ENCODE data around the gene STPG4. TPM values are rescaled to one million over a fixed set of nuclear protein-coding genes. Genes with fewer than 3 reads are reported as not detected.

STPG4 gene
- total RNA-seq, 1 donor: 2.2 TPM

GRCh38 chr2:47068981-47069627, 86.0 kb downstream of the STPG4 start:
- no peak for DNase-seq (ENCODE audit: low read depth)
- no peak overlapping the region for H3K4me3 ChIP-seq (ENCODE audit: low read depth, low read length)
- TF ChIP-seq, protein P1, sequence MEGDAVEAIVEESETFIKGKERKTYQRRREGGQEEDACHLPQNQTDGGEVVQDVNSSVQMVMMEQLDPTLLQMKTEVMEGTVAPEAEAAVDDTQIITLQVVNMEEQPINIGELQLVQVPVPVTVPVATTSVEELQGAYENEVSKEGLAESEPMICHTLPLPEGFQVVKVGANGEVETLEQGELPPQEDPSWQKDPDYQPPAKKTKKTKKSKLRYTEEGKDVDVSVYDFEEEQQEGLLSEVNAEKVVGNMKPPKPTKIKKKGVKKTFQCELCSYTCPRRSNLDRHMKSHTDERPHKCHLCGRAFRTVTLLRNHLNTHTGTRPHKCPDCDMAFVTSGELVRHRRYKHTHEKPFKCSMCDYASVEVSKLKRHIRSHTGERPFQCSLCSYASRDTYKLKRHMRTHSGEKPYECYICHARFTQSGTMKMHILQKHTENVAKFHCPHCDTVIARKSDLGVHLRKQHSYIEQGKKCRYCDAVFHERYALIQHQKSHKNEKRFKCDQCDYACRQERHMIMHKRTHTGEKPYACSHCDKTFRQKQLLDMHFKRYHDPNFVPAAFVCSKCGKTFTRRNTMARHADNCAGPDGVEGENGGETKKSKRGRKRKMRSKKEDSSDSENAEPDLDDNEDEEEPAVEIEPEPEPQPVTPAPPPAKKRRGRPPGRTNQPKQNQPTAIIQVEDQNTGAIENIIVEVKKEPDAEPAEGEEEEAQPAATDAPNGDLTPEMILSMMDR (IDR thresholded peaks at IDR 0.05; ENCODE audit: insufficient read depth, low read depth, low read length): no peak

DNA sequence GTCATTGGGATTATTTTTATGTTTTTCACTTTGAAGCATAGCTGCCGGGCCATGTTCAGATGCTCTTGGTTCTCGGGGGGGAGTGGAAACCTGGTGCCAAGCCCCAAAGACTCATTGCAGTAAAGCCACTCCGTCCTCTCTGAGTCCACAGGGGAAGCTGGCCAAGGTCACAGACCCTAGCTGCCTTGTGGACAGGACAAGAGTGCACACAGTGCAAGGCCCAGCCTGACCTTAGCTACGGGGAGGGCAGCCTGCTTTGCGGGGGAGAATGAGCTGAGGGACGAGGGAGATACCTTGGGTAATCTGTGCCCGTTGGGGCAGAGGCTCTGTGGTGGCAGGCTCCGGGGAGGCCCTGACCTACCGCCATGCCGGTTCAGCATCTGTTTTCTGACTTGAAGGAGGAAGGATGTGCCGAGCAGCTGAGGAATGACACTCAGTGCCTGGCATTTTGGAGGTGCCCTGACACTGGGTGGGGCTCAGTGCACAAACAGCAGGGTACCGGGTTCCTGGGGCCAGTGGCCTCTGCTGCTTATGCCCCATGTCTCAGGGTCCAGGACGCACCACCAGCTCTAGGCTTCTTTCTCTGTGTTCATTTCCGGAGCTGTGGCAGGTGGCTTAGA, 87.2 kb downstream of the STPG4 start:
- no peak for DNase-seq (ENCODE audit: low read depth)
- H3K4me3 ChIP-seq (ENCODE audit: low read depth, low read length): no peak overlapping the region
- TF ChIP-seq, protein P1 (IDR thresholded peaks at IDR 0.05; ENCODE audit: insufficient read depth, low read depth, low read length): no peak

- DNase-seq (ENCODE audit: low read depth): peak; percentile 74
- no peak overlapping the region for H3K4me3 ChIP-seq (ENCODE audit: low read depth, low read length)
- TF ChIP-seq, protein P1 (IDR thresholded peaks at IDR 0.05; ENCODE audit: insufficient read depth, low read depth, low read length): no peak
These were observed 89.2 kb downstream of the STPG4 start for GRCh38 chr2:47065771-47066380.

- no peak overlapping the region for H3K4me3 ChIP-seq (ENCODE audit: low read depth, low read length)
- TF ChIP-seq, protein P1 (IDR thresholded peaks at IDR 0.05; ENCODE audit: insufficient read depth, low read depth, low read length): no peak
These were observed 89.8 kb downstream of the STPG4 start for GRCh38 chr2:47065343-47065742.

DNA sequence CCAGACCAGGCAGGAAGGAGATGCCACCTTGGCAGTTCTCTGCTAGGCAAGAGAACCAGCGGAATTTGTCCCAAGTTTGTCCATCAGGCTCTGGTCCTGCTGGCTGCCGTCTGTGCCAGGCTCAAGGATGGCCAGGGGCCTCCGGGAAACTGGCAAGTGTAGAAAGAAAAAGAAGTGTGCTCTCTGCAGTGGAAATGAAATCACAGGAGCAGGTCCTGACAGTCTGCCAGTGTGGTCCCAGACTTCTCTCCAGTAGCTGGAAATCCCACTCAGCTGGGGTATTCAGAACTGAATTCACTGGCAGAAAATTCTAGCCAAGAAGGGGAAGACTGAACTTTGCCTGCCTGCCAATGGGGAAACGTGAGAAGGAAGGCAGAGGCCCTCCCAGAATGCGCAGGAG, 91.0 kb downstream of the STPG4 start:
- no peak for DNase-seq (ENCODE audit: low read depth)
- no peak overlapping the region for H3K4me3 ChIP-seq (ENCODE audit: low read depth, low read length)
- TF ChIP-seq, protein P1 (IDR thresholded peaks at IDR 0.05; ENCODE audit: insufficient read depth, low read depth, low read length): no peak

More at GRCh38 chr2:47065343-47065742, 89.8 kb downstream of the STPG4 start:
- no peak for DNase-seq (ENCODE audit: low read depth)

DNA sequence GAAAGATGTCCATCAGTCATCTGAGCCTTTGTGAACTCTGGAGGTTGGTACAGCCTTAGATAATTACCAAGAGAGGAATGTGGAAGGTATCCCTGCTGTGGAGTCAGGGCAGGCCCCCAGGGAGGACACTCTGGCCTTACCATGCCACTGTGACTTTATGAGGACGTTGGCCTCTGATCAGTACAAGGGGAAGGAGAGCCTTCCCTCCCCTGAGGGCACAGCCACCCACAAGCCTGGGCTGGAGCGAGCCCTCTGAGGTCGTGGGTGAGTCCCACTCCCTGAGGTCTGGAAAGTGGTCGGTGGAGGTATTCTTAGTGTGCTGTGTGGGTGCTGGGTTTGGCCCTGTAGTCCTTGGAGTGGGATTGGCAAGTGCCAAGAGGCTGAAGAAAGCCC, 91.6 kb downstream of the STPG4 start:
- no peak for DNase-seq (ENCODE audit: low read depth)
- TF ChIP-seq, protein P1 (IDR thresholded peaks at IDR 0.05; ENCODE audit: insufficient read depth, low read depth, low read length): no peak
- H3K4me3 ChIP-seq (ENCODE audit: low read depth, low read length): no peak overlapping the region

Measured in fibroblast of villous mesenchyme (primary cell).